Transverse colon (tissue), 4 donors: ENCODE data around the gene UPK2.

Experiments
- EP300 ChIP-seq: sonication (generic); formaldehyde crosslinking; IDR thresholded peaks from one replicate; pipeline ENCODE4 v1.6.1; 2017; ENCODE audit warnings: antibody characterized with exemption, low read depth
- POLR2A ChIP-seq: fragments of 450-650 bp; IDR thresholded peaks from one replicate; pipeline ENCODE4 v1.6.1; 2016; ENCODE audit warnings: antibody characterized with exemption, mild to moderate bottlenecking, moderate library complexity
- POLR2AphosphoS5 ChIP-seq, 3 donors: sonication (generic); formaldehyde crosslinking; IDR thresholded peaks; one replicate each; pipeline ENCODE4 v1.6.1; 2016; ENCODE audit warnings: antibody characterized with exemption in 3 of 3
- TF ChIP-seq, protein P1 (sequence below), 5 experiments: fragments of 200-600 bp in 3 of 5; fragments of 450-650 bp in 2 of 5; sonication (generic) in 3 of 5; IDR thresholded peaks; 1 replicate in 2 of 5; 2 replicates in 3 of 5; pipeline ENCODE4 v1.5.1; 2016 to 2017; ENCODE audit warnings: antibody characterized with exemption in 5 of 5, inconsistent platforms in 3 of 5, mild to moderate bottlenecking in 2 of 5, moderate library complexity in 1 of 5

DNA sequence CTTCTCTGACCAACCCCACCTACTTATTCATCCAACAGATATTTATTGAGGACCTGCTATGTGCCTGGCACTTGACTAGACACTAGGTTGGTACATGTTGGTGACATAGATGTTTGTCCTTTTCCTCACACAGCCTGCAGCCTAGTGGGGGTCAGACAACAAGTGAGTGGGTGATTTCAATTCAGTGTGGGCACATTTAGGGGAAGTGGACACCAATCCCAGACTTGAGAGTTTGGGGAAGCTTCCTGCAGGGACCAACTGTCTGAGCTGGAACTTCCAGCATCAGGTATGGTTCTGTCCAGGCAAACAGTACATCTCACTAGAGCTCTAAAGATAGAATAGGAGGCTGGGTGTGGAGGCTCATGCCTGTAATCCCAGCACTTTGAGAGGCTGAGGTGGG lies 24.5 kb upstream of the UPK2 start:
- no peak for TF ChIP-seq POLR2AphosphoS5 (IDR thresholded peaks at IDR 0.05)
- TF ChIP-seq, protein P1, sequence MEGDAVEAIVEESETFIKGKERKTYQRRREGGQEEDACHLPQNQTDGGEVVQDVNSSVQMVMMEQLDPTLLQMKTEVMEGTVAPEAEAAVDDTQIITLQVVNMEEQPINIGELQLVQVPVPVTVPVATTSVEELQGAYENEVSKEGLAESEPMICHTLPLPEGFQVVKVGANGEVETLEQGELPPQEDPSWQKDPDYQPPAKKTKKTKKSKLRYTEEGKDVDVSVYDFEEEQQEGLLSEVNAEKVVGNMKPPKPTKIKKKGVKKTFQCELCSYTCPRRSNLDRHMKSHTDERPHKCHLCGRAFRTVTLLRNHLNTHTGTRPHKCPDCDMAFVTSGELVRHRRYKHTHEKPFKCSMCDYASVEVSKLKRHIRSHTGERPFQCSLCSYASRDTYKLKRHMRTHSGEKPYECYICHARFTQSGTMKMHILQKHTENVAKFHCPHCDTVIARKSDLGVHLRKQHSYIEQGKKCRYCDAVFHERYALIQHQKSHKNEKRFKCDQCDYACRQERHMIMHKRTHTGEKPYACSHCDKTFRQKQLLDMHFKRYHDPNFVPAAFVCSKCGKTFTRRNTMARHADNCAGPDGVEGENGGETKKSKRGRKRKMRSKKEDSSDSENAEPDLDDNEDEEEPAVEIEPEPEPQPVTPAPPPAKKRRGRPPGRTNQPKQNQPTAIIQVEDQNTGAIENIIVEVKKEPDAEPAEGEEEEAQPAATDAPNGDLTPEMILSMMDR (IDR thresholded peaks at IDR 0.05): no peak
- TF ChIP-seq POLR2A: no peak
- TF ChIP-seq EP300: no peak
